GM12874 (cell line): ENCODE measurements around the gene METTL8.

Experiments used
- CTCF ChIP-seq: IDR thresholded peaks from 2 replicates; pipeline ENCODE4 v1.5.1; 2011; ENCODE audit warnings: low read depth, mild to moderate bottlenecking, control low read depth, low read length, moderate library complexity; ENCODE audit not compliant: insufficient read depth

Gene METTL8

DNA sequence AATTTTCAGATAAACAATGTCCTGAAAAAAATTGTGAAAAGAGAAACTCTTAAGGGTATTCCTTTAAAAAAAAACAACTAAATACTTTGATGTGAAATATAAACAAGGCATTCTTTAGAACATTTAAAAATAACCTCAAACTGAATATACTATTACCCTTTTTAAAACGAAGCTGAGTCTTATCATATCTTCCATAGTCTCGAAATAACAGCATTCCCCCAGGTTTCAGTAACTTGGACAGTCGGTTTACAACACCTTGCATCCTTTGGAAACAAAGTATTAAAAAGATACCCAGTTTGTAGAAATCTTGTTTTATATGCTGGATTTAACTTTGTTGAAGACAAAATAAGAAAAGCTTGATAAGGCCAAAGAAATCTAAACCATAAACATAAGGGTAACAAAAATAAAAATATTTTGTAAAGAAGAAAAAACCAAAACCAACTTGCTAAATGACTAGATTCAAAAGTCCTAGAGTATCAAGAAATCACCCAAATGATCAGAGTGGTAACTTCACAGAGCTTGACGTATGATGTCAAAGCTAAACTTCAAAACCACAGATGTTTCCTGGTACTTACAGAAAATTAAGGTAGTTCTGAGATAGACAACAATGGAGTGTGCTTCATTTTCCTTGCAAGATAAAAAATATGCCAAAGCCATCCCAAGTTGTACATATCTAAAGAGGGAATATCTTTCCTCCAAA lies 107.8 kb downstream of the METTL8 start:
- no peak for TF ChIP-seq CTCF

DNA sequence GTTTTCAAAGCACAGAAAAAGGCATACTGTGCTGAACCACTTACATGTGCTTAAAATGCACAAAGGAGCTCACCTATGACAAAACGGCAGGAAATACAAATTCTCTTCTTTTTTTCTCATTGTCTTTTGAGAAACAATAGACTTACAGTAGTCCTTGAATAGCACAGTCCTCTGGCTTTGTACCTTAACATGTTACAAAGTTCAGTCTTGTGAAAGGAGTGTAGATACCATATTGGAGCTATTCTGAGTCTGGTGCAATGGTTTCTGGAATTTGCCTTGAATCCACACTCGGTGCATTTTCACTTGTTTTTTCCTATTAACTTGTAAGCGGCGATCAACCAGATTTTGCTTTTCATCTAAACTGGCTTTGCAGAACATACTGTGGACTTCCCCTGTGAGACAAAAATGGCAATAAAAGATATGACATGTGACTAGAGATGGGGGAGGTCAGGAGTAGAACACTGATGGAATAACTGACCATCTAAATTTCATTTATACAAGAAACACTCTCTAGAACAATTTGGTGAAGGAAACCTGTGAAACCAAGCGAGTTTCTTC lies 109.7 kb downstream of the METTL8 start:
- TF ChIP-seq CTCF = no peak

DNA sequence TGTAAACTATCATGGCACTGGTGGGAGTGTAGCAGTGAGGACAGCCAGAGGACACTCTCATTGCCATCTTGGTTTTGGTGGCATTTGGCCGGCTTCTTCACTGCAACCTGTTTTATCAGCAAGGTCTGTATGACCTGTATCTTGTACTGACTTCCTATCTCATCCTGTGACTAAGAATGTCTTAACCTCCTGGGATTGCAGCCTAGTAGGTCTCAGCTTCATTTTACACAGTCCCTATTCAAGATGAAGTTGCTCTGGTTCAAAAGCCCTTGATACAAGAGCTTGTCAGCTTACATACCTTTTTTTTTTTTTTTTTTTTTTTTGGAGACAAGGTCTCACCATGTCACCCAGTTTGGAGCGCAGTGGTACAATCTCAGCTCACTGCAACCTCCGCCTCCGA lies 110.9 kb downstream of the METTL8 start:
- no peak for TF ChIP-seq CTCF

GRCh38 chr2:171320731-171321130 lies 113.1 kb downstream of the METTL8 start:
- no peak for TF ChIP-seq CTCF

GRCh38 chr2:171320208-171320621 lies 113.6 kb downstream of the METTL8 start:
- TF ChIP-seq CTCF = 0 out of 2 replicates have a peak, but pooled peaks have one; percentile 15

- no peak for TF ChIP-seq CTCF
Observed at GRCh38 chr2:171319164-171319810, 114.5 kb downstream of the METTL8 start.

DNA sequence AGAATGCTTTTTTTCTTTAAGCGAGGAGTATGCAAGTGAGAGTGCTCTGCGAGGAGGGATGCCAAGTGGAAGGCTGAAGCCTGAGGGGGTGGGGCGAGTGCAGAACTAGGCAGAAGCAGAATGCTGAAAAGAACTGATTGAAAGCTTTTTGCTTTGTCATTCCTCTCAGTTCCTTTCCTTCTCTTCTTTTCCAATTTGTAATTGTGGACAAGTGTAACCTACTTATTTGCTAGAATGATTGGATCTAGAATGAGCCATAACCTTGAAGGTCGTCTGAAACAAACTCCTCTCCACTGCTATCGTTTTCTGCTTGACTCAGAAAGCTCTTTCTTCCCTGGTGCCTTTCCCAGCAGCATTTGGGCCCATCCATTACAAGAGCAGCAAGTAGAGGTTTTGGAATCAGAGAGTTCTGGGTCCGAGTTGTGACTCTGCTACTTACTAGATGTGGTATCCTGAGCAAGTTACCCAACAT lies 115.3 kb downstream of the METTL8 start:
- TF ChIP-seq CTCF = no peak
